ENCODE results near the gene STKLD1. TPM values are rescaled to one million over a fixed set of nuclear protein-coding genes. Genes with fewer than 3 reads are reported as not detected.

Gene STKLD1
- total RNA-seq, 1 donor from 2014 or later: not detected

- H3K27me3 ChIP-seq: peaks cover 4% of the 10 kb centered on the region
- H3K4me1 ChIP-seq: peaks cover 0 to 3% of the 10 kb centered on the region in 2 donors
- H3K4me3 ChIP-seq: no peak overlapping the region
- DNase-seq (ENCODE audit: low spot score in 2 of 2): no peak
- intact Hi-C loops (cut with DNase I): no loop called here
- no peak for TF ChIP-seq CTCF (IDR thresholded peaks at IDR 0.05)
- H3K9me3 ChIP-seq: no peaks in the 10 kb centered on the region
- H3K27ac ChIP-seq: no peak overlapping the region
- H3K36me3 ChIP-seq: no peaks in the 10 kb centered on the region
Measured at GRCh38 chr9:133423216-133423615, 47.0 kb downstream of the STKLD1 start.

GRCh38 chr9:133424187-133424586, 48.0 kb downstream of the STKLD1 start:
- no peak for DNase-seq (ENCODE audit: low spot score in 2 of 2)
- no peak overlapping the region for H3K4me3 ChIP-seq
- H3K9me3 ChIP-seq: no peaks in the 10 kb centered on the region
- intact Hi-C loops (cut with DNase I): no loop called here
- peaks cover 7% of the 10 kb centered on the region for H3K27me3 ChIP-seq
- no peak overlapping the region for H3K27ac ChIP-seq
- no peaks in the 10 kb centered on the region for H3K4me1 ChIP-seq
- no peak for TF ChIP-seq CTCF (IDR thresholded peaks at IDR 0.05)
- H3K36me3 ChIP-seq: no peaks in the 10 kb centered on the region

GRCh38 chr9:133425049-133425632, 49.0 kb downstream of the STKLD1 start:
- H3K27ac ChIP-seq: no peak overlapping the region
- intact Hi-C loops (cut with DNase I): no loop called here
- H3K4me1 ChIP-seq: no peaks in the 10 kb centered on the region
- no peak for DNase-seq (ENCODE audit: low spot score in 2 of 2)
- H3K9me3 ChIP-seq: no peaks in the 10 kb centered on the region
- TF ChIP-seq CTCF (IDR thresholded peaks at IDR 0.05): no peak
- no peak overlapping the region for H3K4me3 ChIP-seq
- H3K27me3 ChIP-seq: peaks cover 7% of the 10 kb centered on the region
- no peaks in the 10 kb centered on the region for H3K36me3 ChIP-seq

- H3K36me3 ChIP-seq: no peaks in the 10 kb centered on the region
- H3K27me3 ChIP-seq: peaks cover 7% of the 10 kb centered on the region
- H3K9me3 ChIP-seq: no peaks in the 10 kb centered on the region
- no peak for DNase-seq (ENCODE audit: low spot score in 2 of 2)
- no peak for TF ChIP-seq CTCF (IDR thresholded peaks at IDR 0.05)
- no peak overlapping the region for H3K4me3 ChIP-seq
- H3K27ac ChIP-seq: no peak overlapping the region
- no peaks in the 10 kb centered on the region for H3K4me1 ChIP-seq
- intact Hi-C loops (cut with DNase I): no loop called here
Measured at GRCh38 chr9:133426011-133426410, 49.8 kb downstream of the STKLD1 start.

GRCh38 chr9:133427658-133428348, 51.6 kb downstream of the STKLD1 start:
- Histone ChIP-seq H3K4me1 (no peaks in the 10 kb centered on the region), H3K36me3 (no peaks in the 10 kb centered on the region), H3K9me3 (no peaks in the 10 kb centered on the region), H3K4me3 (peak overlapping the region in 1 of 2 donors; percentile 58), H3K27ac (no peak overlapping the region), H3K27me3 (peaks cover 7% of the 10 kb centered on the region)
- intact Hi-C loops (cut with DNase I): no loop called here
- no peak for DNase-seq (ENCODE audit: low spot score in 2 of 2)
- TF ChIP-seq CTCF (IDR thresholded peaks at IDR 0.05): no peak
